Adrenal gland (tissue), 5 donors: Measurements from ENCODE around the gene NAA38.

Experiments
- POLR2A ChIP-seq, 2 donors: fragments of 450-650 bp; IDR thresholded peaks; one replicate each; pipeline ENCODE4 v1.6.1; 2017; ENCODE audit warnings: antibody characterized with exemption in 2 of 2, mild to moderate bottlenecking in 2 of 2, moderate library complexity in 1 of 2
- TF ChIP-seq, protein P1 (sequence below), 6 experiments: fragments of 450-650 bp in 4 of 6; fragments of 200-600 bp in 2 of 6; sonication (generic) in 1 of 6; IDR thresholded peaks; 1 replicate in 5 of 6; 2 replicates in 1 of 6; pipeline versions ENCODE4 v1.5.1 to v1.8.0; 2016 to 2021; ENCODE audit warnings: antibody characterized with exemption in 6 of 6, mild to moderate bottlenecking in 2 of 6, moderate library complexity in 1 of 6
- donor health status: DM: no; HTN: no; CAD: no.

DNA sequence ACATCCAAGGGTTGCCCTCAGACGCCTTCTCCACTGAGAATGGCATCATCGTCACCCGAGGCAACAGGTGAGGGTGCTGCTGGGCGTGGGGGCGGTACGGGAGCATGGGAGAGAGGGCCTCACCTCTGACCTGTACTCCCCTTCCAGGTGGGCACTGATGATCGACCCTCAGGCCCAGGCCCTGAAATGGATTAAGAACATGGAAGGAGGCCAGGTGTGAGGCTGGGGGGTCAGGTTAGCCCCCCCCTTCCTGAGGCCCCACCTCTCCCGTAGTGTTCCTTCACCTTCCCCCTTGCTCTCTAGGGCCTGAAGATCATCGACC is 39.8 kb downstream of the NAA38 start:
- TF ChIP-seq, protein P1, sequence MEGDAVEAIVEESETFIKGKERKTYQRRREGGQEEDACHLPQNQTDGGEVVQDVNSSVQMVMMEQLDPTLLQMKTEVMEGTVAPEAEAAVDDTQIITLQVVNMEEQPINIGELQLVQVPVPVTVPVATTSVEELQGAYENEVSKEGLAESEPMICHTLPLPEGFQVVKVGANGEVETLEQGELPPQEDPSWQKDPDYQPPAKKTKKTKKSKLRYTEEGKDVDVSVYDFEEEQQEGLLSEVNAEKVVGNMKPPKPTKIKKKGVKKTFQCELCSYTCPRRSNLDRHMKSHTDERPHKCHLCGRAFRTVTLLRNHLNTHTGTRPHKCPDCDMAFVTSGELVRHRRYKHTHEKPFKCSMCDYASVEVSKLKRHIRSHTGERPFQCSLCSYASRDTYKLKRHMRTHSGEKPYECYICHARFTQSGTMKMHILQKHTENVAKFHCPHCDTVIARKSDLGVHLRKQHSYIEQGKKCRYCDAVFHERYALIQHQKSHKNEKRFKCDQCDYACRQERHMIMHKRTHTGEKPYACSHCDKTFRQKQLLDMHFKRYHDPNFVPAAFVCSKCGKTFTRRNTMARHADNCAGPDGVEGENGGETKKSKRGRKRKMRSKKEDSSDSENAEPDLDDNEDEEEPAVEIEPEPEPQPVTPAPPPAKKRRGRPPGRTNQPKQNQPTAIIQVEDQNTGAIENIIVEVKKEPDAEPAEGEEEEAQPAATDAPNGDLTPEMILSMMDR (IDR thresholded peaks at IDR 0.05), result no peak
- TF ChIP-seq POLR2A (IDR thresholded peaks at IDR 0.05), result no peak
